EH (cell line): ENCODE results near the gene NTM.

Source experiments
- DNase-seq: peaks from one replicate; pipeline ENCODE4 v3.0.0-alpha.2; 2015; ENCODE audit warnings: low read depth

Gene NTM

DNA sequence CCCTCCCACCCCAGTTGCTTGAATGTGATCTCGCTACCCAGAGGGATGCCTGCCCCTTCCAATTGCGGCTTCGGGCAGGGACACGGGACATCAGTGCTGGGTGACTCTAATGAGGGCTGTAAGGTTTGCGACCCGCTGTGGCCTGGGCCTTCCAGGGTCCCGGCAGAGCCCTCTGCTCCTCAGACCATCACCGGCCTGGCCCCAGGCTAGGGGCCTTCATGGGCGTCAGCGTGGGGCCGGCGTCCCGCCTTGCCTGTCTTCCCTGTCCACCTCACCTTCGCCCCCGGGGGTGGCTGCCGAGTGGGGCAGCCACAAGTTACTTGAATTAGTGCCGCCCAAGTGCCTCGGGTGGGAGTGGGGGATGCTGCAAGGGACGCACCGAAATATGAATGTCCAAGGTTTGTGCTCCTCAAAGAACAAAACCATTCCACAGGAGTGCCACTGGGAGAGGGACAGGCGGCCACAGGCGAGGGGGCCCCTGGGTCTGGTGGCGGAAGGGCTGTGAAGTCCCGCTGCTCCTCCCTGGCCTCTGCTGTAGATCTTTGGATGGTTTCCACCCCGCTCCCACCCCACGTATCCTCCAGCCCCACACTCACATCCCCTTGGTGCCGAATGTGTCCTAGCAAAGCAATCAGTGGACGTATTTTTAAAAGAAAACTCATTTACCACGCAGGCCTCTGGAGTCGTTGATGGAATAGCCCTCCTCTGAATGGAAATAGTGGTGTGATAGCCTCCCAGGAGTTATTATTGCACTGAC is 317.1 kb downstream of the NTM start:
- DNase-seq = no peak

DNA sequence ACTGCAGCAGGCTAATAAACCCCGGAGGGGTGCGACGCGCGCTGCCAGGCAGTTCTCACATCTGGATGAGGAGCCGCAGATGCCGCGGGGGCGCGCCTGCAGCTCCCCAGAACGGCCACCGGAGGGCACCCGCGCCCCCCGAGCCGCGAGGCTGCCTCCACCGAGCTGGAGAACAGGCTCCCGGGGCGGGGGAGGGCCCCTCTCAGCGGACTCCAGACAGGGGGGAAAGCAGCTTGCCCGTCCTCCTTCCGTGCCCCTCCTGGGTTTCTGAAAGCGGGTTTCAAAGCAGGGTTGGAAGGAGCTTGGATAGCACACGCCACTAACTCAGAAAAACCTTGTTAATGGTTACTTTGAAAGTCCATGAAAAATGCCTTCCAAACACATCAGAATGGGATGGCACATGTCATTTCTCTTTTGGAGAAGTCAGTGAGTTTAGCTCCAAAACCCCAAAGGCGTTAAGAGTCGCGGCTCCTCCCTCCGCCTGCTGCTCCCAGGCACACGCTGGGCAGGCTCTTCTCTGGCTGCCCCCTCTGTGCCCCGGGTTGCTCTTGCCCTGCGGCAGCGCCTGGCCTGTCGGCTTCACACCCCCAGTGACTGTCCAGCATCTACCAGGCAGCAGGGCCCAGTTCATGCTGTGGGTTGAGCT is 317.8 kb downstream of the NTM start:
- peak; percentile 62 for DNase-seq

DNA sequence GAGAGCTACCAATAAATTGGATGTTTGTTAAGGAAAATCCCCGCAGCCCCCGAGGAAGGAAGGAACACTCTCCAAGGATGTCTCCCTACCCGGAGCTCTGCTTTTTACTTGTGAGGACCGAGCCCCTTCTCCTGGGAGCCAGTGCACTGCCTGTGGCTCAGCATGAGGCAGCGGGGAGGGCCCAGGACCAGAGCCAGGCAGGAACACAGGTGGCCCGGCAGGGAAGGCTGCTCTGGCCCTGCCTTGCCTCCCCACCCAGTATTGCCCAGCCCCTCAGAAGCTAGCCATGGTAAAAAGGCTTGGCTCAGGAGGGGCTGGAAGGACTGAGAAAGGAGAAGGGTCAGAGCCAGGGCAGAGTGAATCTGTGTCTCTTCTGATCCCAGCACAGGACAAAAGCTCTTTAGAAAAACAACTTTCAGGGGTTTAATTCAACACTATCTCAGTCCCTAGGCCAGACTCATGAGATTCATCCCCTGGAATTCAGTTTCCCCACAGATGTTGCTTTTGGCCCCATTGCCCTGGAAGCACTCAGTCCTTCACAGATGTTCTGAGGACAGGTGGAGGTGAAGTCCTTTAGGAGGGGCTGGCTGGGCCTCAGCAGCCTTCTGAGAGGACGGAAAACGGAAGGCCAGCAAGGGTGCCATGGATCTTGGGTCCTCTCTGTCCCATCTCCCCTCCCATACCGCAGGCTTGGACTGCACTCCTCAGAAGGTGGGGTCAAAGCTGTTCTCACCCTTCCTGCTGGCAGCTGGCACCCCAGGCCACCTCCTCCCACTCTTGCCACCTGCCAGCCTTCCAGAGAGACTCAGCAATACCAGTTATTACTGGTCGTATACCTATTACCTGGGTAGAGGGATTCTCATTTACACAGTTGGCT is 318.9 kb downstream of the NTM start:
- DNase-seq = no peak

DNA sequence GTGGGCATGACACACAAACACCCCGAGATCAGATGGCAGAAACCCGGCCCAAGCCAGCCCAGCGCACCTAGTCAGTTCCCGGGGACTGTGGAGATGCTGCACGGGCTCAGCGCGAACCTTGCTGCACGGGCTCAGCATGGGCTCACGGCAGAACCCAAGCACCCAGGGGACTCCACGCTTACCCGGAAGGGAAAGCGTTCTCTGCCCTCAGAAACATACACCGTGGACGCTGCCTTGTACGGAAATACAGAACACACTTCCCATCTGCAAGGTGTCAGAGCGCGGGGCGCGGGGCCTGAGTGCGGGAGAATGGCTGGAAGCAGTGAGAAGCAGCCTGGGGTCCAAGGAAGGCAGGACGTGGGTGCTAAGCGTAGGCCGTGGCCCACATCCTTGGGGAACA is 319.9 kb downstream of the NTM start:
- DNase-seq = no peak

GRCh38 chr11:131690776-131691175 is 320.4 kb downstream of the NTM start:
- no peak for DNase-seq

DNA sequence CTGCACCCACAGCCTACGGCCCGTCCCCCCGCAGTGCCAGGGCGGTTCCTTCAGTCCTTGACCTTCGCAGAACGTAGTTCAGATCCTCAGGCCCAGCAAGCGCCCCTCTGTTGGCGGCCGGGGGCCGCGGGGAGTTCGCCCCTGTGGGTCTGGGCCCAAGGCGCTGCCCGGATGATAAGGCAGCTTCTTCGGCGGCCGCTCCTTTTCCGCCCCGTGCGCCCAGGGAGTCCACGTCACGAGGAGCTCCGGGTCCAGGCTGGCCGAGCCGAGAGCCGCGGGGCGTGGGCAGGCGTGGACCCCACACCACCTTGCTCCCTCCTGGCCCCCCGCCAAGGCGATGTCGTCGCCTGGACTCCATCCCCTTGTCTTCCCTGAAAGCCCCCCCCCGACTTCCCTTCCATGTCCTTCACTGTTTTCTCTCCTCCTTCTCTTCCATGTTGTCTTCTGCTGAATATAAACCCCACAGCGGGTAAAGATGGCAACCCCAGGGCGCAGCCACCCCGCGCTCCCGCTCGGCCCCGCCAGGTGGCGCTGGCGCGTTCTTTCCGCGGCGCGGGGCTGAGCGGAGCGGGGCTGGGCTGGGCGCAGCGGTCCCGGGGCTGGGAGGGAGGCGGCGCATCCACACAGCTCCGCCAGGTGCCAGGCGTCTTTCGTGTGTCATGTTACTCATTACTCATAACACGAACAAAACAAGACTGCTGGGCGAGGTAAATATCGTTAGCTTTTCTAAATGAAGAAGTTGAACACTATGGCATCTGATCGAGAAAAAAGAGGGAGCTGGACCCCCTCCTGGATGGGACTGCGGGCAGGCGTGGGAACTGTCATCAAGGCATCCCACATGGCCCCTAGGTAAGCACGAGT is 321.0 kb downstream of the NTM start:
- DNase-seq = peak; percentile 27

DNA sequence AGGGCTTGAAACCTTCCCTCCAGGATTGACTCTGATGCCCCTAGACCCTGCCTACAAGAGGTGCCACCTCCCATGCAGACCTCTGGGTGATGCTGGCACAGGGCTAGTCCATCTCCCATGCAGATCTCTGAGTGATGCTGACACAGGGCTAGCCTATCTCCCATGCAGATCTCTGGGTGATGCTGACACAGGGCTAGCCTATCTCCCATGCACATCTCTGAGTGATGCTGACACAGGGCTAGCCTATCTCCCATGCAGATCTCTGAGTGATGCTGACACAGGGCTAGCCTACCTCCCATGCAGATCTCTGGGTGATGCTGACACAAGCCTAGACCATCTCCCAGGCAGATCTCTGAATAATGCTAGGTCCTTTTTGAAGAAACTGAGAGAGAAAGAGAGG is 321.7 kb downstream of the NTM start:
- peak; percentile 45 for DNase-seq

GRCh38 chr11:131692961-131693360 is 322.5 kb downstream of the NTM start:
- no peak for DNase-seq

DNA sequence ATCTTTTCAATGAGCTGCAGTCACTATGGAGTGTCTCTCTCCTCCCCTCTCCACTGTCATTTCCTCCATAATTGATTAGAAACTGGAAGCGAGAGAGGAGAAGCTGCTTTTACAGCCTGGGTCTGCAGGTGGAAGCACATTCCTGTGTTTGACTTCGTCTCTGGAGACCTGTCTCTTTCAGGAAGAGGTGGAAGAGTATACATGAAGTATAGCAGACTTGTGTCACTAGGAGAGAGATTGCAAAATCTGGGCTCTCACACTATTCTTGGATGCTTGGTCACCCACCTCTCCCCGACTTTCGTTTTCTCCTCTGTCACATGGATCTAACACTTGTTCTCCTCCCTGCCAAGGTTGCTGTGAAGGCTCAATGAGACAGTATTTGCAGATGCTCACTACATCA is 323.3 kb downstream of the NTM start:
- no peak for DNase-seq

DNA sequence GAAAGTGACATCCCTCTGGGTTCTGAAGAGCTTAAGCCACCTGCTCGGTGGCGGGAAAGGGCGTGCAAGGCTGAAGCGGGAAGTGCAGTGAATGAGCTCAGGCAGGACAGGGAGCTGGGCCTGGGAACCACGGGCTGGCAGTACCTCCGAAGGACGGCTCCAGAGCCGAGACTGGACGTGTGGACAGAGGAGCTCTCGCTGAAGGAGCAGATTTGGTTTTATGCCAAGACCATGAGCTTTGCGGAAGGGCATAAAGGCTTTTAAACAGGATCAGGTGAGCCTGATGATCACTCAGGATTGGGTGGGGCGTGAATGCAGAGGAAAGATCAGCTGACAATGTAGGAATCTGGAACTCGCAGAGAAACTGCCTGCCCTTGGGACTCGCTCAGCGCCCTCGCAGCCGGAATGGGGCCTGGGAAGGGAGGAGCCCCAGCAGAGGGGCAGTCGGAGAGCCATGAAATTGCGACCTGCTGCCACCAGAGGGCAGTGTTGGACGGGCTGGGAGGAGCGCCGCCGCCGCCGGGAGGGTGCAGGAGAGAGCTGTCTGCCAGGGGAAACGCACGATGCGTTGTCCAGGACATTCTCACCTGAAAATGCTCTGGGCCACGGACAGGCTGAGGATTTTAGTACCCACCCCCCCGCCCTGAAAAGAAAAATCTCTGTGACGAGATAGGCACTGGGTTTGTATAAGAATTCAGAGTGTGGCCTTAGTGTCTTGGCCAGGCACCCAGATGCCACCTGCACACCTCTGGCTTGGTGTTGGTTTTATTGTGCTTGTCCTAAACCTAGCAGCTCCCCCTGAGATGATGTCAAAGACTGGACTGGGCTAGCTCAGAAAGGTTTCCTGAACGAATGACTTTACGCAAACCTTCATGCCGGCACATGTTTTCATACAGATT is 324.4 kb downstream of the NTM start:
- DNase-seq = peak; percentile 79

DNA sequence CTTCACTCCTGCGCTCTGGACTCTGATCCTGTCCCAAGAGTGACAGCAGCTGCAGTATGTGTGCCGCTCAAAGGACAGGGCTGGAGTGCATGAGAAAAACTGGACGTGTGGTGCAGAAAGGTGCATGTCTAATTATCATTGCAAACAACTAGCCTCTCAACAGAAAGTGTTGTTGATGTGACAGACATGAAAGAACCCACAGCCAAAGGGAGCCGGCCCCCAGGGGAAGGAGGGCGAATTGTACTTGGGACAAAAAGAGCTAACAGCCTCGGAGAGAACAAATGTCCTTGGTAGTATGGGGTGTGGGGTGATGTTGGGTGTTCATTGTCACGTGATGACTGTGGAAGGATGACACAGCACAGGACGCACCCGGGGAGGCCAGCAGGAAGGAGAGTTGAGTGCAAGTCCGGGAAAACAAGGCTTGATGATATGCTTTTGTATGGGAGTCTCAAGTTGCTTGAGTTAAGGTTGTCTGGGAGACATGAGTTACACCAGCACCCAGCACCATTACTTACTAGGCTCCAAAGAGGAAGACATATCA is 325.5 kb downstream of the NTM start:
- DNase-seq = no peak

DNA sequence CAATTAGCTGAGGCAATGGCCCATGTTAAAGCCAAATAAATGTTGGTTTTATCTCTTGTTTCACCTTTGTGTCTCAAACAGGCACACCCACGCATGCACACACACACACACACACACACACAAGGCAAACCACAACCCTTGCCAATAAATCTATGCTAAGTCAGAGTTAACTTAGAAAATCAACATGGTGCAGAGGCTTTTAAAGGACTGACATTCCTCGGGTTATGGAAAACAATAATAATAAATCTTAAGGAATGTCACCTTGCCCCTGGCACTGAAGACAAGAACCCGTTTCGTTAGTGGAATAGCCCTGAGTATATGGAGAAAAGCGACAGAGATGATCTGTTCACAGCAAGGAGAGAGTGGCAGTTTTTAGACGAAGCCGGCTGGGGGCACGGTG is 326.3 kb downstream of the NTM start:
- no peak for DNase-seq

DNA sequence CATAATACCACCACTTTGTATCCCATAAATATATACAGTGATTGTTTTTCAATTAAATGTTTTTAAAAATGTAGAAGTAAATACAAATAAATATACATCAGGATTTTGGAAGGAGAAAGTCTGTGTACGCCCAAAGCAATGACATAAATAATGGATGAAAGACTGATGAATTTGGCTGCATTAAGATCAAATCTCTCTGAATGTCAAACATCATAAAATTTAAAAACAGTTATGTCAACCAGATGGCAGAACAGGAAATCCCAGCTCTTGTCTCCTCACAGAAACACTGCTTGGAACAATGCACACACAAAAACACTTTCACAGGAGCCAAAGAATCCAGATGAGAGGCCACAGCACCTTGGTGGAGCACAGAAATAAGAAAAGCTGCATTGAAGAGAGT is 332.9 kb downstream of the NTM start:
- DNase-seq = no peak

DNA sequence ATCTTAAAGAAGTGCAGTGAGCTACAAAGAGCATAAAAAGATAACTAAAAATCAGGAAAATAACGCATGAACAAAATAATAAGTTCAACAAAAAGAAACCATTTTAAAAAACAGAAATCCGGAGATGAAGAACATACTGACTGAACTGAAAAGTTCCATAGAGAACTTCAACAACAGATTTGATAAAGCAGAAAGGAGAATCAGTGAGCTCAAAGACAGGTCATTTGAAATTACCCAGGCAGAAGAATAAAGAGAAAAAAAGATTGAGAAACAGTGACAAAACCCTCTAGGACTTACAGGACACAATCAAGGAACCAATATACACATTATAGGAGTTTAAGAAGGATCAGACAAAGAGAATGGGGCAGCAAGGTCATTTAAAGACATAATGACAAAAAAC is 334.3 kb downstream of the NTM start:
- no peak for DNase-seq

DNA sequence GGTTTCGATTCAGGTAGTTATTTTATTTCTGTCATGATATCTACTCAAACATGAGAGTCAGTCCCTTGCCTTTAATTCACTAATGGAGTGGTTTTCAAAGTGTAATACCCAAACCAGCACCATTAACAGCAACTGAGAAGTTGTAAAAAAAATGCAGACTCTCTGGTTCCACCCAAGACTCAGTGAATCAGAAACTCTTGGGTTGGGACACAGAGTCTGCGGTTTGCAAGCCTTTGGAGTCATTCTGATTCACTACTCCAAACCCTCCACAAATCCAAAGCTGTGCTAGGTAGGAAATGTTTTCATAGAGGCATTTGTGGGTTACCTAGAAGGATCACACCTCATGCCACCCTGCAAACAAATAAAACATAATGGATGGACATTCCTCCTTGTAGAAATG is 340.1 kb downstream of the NTM start:
- peak; percentile 23 for DNase-seq

- no peak for DNase-seq
Observed at GRCh38 chr11:131712897-131713296, 342.5 kb downstream of the NTM start.

DNA sequence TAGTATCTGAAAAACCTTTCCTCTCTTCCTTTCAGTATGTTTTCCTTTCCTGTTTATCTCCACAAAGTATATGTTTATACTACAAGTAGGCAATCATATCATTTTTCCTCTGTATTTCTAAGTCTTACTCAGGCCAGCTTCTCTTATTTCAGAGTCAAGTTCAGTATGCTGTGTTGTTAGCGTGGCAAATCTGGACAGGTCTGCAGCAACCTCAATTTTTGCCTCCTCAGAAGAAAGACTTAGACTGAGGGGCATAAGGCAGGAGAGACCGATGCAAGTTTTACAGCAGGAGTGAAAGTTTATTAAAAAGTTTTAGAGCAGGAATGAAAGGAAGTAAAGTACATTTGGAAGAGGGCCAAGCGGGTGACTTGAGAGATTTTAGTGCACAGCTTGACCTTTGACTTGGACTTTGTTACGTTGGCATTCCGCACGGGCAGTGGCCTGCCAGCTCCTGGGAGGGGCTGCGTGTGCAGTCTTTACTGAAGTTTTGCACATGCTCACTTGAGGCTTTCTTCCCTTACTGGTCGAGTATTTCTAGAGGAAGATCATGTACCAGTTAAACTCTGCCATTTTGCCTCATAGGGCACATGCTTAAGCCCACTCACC is 343.2 kb downstream of the NTM start:
- no peak for DNase-seq

DNA sequence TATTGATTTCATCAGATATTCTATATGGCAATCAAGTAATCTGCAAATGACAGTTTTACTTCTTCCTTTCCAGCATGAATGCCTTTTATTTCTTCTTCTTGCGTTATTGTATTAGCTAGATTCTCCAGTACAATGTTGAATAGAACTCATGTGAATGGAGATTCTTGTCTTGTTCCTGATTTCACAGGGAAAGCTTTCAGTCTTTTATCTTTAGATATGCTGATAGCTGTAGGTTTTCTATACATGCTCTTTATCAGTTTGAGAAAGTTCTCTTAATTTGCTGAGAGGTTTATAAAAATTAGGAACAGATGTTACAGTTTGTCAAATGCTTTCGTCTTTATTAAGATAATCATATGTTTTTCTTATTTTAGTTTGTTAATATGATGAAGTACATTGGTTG is 347.2 kb downstream of the NTM start:
- no peak for DNase-seq

GRCh38 chr11:131723088-131723487 is 352.7 kb downstream of the NTM start:
- no peak for DNase-seq

DNA sequence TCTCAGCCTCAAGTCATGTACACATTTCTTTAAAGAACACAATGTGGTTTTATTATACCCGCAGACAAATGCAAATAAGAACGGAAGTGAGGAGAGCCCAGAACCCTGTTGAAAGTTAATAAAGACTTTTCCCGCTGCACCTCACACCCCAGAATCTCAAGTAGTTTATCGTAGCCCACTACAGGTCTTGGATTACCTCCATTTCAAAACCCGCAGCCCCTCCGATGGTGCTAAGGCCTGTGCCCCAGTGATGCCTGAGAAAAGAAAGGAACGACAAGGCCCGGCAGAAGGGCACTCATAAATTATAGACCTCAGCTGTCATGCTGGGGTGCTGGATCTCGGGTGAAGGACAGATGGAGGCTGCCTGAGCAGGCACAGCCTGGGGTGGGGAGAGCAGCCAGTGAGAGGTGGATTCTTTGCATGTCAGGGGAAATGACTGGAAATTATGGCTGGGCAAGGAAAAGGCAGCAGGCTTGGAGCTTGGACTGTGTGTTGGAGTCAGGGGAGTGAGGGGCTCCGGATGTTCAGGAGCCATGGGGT is 354.1 kb downstream of the NTM start:
- DNase-seq = no peak
